A172 (cell line): ENCODE results near the gene LGALS8. TPM values are rescaled to one million over a fixed set of nuclear protein-coding genes. Genes with fewer than 3 reads are reported as not detected.

Experiments
- DNase-seq: peaks from one replicate; pipeline ENCODE4 v3.0.0-alpha.2; 2015; ENCODE audit warnings: low spot score
- total RNA-seq: library from RNA; depleted of rRNA; stranded (reverse); fragments of >200 nt; shearing (Covaris generic); gene quantifications from 2 replicates; pipeline ENCODE4 v1.2.3, GENCODE V29; 2014; rRNA removed

Gene LGALS8
- total RNA-seq, 1 experiment from 2014 or later: 104 TPM

DNA sequence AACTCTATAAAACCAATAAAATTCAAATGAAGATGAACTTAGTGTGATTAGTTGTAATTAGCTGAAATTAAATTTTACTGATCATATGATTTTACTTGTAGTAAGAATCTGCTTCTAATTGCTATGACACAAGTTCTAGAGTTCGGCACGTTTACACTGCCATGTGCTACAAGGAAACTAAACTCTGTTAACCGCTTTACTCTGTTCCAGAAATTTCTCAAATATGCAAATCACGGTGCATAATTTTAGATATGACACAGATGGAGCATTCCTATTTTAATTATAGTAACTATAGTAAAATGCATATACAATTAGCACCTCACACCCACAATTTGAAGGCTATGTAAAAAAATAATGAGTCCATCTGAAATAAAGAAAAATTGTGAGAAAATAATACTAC is 65.7 kb downstream of the LGALS8 start:
- no peak for DNase-seq

DNA sequence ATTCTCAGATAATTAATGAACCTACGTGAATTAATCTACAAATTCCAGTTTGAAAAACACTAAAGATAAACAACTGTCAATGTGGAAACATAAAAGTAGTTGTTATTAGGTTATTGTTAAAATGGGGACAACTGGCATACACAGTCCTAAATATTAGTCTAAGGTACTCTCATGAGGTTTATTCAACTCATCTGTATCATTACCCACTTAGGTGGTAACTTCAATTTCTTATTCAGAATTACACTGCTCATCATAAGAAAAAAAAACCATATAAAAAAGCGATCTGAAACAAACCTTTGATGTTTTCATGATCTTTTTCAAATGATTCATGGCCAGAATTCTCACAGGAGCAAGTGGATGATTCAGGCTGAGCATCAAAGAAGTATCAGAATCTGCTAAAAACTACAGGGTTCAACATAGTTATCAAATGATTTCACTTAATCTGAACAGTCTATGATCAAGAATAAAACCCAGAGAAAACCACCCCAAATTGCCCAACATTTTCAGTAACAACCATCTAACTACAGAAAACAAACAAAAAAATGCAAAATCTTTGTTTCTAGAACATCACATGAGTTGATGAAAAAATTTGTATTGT is 66.9 kb downstream of the LGALS8 start:
- DNase-seq: no peak

DNA sequence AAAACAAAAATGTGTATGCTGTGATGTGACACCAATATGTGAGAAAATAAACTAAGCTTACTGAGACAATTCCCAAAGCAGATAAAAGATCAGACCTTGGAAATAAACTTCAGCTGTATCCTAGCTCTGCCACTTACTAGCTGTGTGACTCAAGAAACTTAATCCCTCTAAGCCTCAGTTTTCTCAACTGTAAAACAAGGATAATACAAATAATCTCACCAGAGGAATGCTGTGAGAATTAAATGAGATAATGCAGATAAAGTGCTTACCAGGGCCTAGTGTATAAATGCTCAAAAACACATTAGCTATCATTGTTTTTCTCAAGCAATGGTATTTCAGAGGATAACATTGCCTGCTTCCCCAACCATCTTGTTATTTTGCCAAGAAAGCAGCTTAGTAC is 78.4 kb downstream of the LGALS8 start:
- no peak for DNase-seq

Other genes with a start within 250 kb of the LGALS8 start
- gene ERO1B, start 242.0 kb upstream of the LGALS8 start, total RNA-seq: 3.8 and 7.8 TPM in 2 replicates
- 0.53 TPM in 1 of 2 replicates, not detected in the other for gene EDARADD, start 129.7 kb upstream of the LGALS8 start, total RNA-seq
- 38.7 and 40.8 TPM in 2 replicates for gene HEATR1, start 80.5 kb downstream of the LGALS8 start, total RNA-seq
- not detected in 2 replicates for gene ACTN2, start 162.5 kb downstream of the LGALS8 start, total RNA-seq